HG02678 (cell line): ENCODE data around the gene ANGEL1.

Source experiments
- ATAC-seq: cut with Tn5 transposase; IDR thresholded peaks from one replicate; pipeline ENCODE4 v1.9.1; 2021; ENCODE audit warnings: mild to moderate bottlenecking, moderate library complexity; ENCODE audit not compliant: unreplicated experiment

Gene ANGEL1

GRCh38 chr14:76812422-76813383 lies at the start of gene ANGEL1:
TSS of gene ANGEL1 (minus strand) at chr14:76812882. CDS start at chr14:76812827, 55 bp downstream.
- peak; percentile 84 for ATAC-seq

- no peak for ATAC-seq
Measured at GRCh38 chr14:76861574-76862255, 49.0 kb upstream of the ANGEL1 start.

- no peak for ATAC-seq
Measured at GRCh38 chr14:76856769-76857168, 44.1 kb upstream of the ANGEL1 start.

GRCh38 chr14:76855066-76855465 lies 42.4 kb upstream of the ANGEL1 start:
- no peak for ATAC-seq

- no peak for ATAC-seq
Measured at GRCh38 chr14:76848879-76849278, 36.2 kb upstream of the ANGEL1 start.

GRCh38 chr14:76846331-76847047 lies 33.8 kb upstream of the ANGEL1 start:
- ATAC-seq, result no peak

GRCh38 chr14:76844223-76844622 lies 31.5 kb upstream of the ANGEL1 start:
- ATAC-seq, result no peak

- no peak for ATAC-seq
Measured at GRCh38 chr14:76842414-76842813, 29.7 kb upstream of the ANGEL1 start.

- no peak for ATAC-seq
Measured at GRCh38 chr14:76837524-76837923, 24.8 kb upstream of the ANGEL1 start.

- no peak for ATAC-seq
Measured at GRCh38 chr14:76836029-76836630, 23.4 kb upstream of the ANGEL1 start.

GRCh38 chr14:76834241-76834661 lies 21.6 kb upstream of the ANGEL1 start:
- ATAC-seq, result no peak

- no peak for ATAC-seq
Measured at GRCh38 chr14:76833011-76833410, 20.3 kb upstream of the ANGEL1 start.

- no peak for ATAC-seq
Measured at GRCh38 chr14:76832503-76832988, 19.9 kb upstream of the ANGEL1 start.

GRCh38 chr14:76830556-76830955 lies 17.9 kb upstream of the ANGEL1 start:
- ATAC-seq, result no peak

- ATAC-seq, result no peak
Measured at GRCh38 chr14:76829650-76830421, 17.2 kb upstream of the ANGEL1 start.

- ATAC-seq, result no peak
Measured at GRCh38 chr14:76829013-76829365, 16.3 kb upstream of the ANGEL1 start.

- ATAC-seq, result no peak
Measured at GRCh38 chr14:76828339-76829012, 15.8 kb upstream of the ANGEL1 start.

GRCh38 chr14:76827696-76828296 lies 15.1 kb upstream of the ANGEL1 start:
- no peak for ATAC-seq

- no peak for ATAC-seq
Measured at GRCh38 chr14:76826122-76826521, 13.4 kb upstream of the ANGEL1 start, which contains the start of gene LRRC74A. TSS of gene LRRC74A (plus strand) at chr14:76826408. CDS start at chr14:76826698, 290 bp downstream.
